Measurements from ENCODE around the gene SIAH1. TPM values are rescaled to one million over a fixed set of nuclear protein-coding genes. Genes with fewer than 3 reads are reported as not detected.
A peak's percentile ranks its signal among the peaks of the same experiment; 100 is the strongest.

Gene SIAH1
- total RNA-seq, 5 donors from 2014 or later (not counting 1 experiment from before 2014, with no cell fraction given), result 13.8 to 41.1 (median 15.0) TPM

GRCh38 chr16:48365025-48365600, 20.1 kb downstream of the SIAH1 start:
- Mint-ChIP-seq H3K27ac (peak overlapping the region; percentile 85 to 88), H3K9me3 (no peaks in the 10 kb centered on the region), H3K36me3 (peaks cover 3% of the 10 kb centered on the region), H3K4me3 (peak overlapping the region; percentile 80 to 93 (median 87)), H3K27me3 (no peaks in the 10 kb centered on the region), H3K4me1 (peaks cover 43 to 60% (median 47%) of the 10 kb centered on the region in 3 donors)
- POLR2A ChIA-PET, result interaction anchor here in 1 of 2 donors (1.6 kb wide), 1 partner anchor 248 kb away, joined by 11 read pairs; no protein-coding TSS in a partner anchor
- no peak for DNase-seq
- no peak overlapping the region for H3K27ac ChIP-seq (ENCODE audit: low read length)
- H3K4me1 ChIP-seq (ENCODE audit: control insufficient read depth in 1 of 2, extremely low read depth in 1 of 2, insufficient read depth in 2 of 2, low read length in 2 of 2), result peaks cover 15 to 17% of the 10 kb centered on the region in 2 experiments
- H3K36me3 ChIP-seq (ENCODE audit: control insufficient read depth in 2 of 2, extremely low read depth in 1 of 2, insufficient read depth in 1 of 2, low read length in 1 of 2), result peaks cover 0 to 5% of the 10 kb centered on the region in 2 donors
- H3K4me3 ChIP-seq (ENCODE audit: control insufficient read depth in 1 of 2, extremely low read depth in 1 of 2, low read length in 1 of 2), result peak overlapping the region in 1 of 2 donors; percentile 79
- ATAC-seq (replicated peaks in 1 of 4), result no peak
- H3K27me3 ChIP-seq (replicated peaks in 1 of 2; ENCODE audit: control insufficient read depth in 2 of 2, extremely low read depth in 1 of 2, insufficient read depth in 2 of 2, low read length in 1 of 2), result no peaks in the 10 kb centered on the region
- 96% methylated on average over 9 of the region's 15 CpGs for WGBS (ENCODE audit: insufficient coverage)
- CTCF ChIA-PET, result interaction anchor here (1.4 to 1.6 kb wide), 3 partner anchors 11 to 258 kb away, joined by 3 to 10 read pairs (median 5); no protein-coding TSS in a partner anchor
- no peaks in the 10 kb centered on the region for H3K9me3 ChIP-seq

GRCh38 chr16:48361540-48362144, 23.6 kb downstream of the SIAH1 start:
- H3K36me3 Mint-ChIP-seq, result peaks cover 6% of the 10 kb centered on the region
- POLR2A ChIA-PET, result no interaction called here
- H3K27ac ChIP-seq (ENCODE audit: low read length), result no peak overlapping the region
- 98% methylated on average over 10 of the region's 12 CpGs for WGBS (ENCODE audit: insufficient coverage)
- ATAC-seq (replicated peaks in 1 of 4), result no peak
- no peaks in the 10 kb centered on the region for H3K27me3 Mint-ChIP-seq
- no peaks in the 10 kb centered on the region for H3K27me3 ChIP-seq (replicated peaks in 1 of 2; ENCODE audit: control insufficient read depth in 2 of 2, extremely low read depth in 1 of 2, insufficient read depth in 2 of 2, low read length in 1 of 2)
- H3K9me3 ChIP-seq, result no peaks in the 10 kb centered on the region
- H3K27ac Mint-ChIP-seq, result no peak overlapping the region
- peaks cover 22 to 36% (median 27%) of the 10 kb centered on the region in 3 donors for H3K4me1 Mint-ChIP-seq
- peaks cover 5 to 9% of the 10 kb centered on the region in 2 experiments for H3K4me1 ChIP-seq (ENCODE audit: control insufficient read depth in 1 of 2, extremely low read depth in 1 of 2, insufficient read depth in 2 of 2, low read length in 2 of 2)
- H3K9me3 Mint-ChIP-seq, result no peaks in the 10 kb centered on the region
- no peak overlapping the region for H3K4me3 ChIP-seq (ENCODE audit: control insufficient read depth in 1 of 2, extremely low read depth in 1 of 2, low read length in 1 of 2)
- peaks cover 0 to 9% of the 10 kb centered on the region in 2 donors for H3K36me3 ChIP-seq (ENCODE audit: control insufficient read depth in 2 of 2, extremely low read depth in 1 of 2, insufficient read depth in 1 of 2, low read length in 1 of 2)
- CTCF ChIA-PET, result interaction anchor here (0.6 to 1.5 kb wide), 3 partner anchors 262 to 276 kb away, joined by 3 to 4 read pairs (median 4); no protein-coding TSS in a partner anchor
- no peak for DNase-seq
- no peak overlapping the region for H3K4me3 Mint-ChIP-seq

GRCh38 chr16:48361012-48361411, 24.2 kb downstream of the SIAH1 start:
- WGBS (ENCODE audit: insufficient coverage), result no CpG with 5 or more reads among the region's 3 CpGs
- Mint-ChIP-seq H3K4me1 (peaks cover 18 to 30% (median 21%) of the 10 kb centered on the region in 3 donors), H3K27me3 (no peaks in the 10 kb centered on the region), H3K4me3 (no peak overlapping the region), H3K27ac (no peak overlapping the region), H3K9me3 (no peaks in the 10 kb centered on the region), H3K36me3 (peaks cover 6% of the 10 kb centered on the region)
- no peak for DNase-seq
- H3K9me3 ChIP-seq, result no peaks in the 10 kb centered on the region
- ChIA-PET CTCF (interaction anchor here (0.6 to 1.5 kb wide), 6 partner anchors 9 to 277 kb away, joined by 3 to 4 read pairs (median 3); no protein-coding TSS in a partner anchor), POLR2A (no interaction called here)
- no peak for ATAC-seq (replicated peaks in 1 of 4)
- H3K4me1 ChIP-seq (ENCODE audit: control insufficient read depth in 1 of 2, extremely low read depth in 1 of 2, insufficient read depth in 2 of 2, low read length in 2 of 2), result peaks cover 2 to 6% of the 10 kb centered on the region in 2 experiments
- H3K27ac ChIP-seq (ENCODE audit: low read length), result no peak overlapping the region
- no peaks in the 10 kb centered on the region for H3K27me3 ChIP-seq (replicated peaks in 1 of 2; ENCODE audit: control insufficient read depth in 2 of 2, extremely low read depth in 1 of 2, insufficient read depth in 2 of 2, low read length in 1 of 2)
- H3K4me3 ChIP-seq (ENCODE audit: control insufficient read depth in 1 of 2, extremely low read depth in 1 of 2, low read length in 1 of 2), result no peak overlapping the region
- H3K36me3 ChIP-seq (ENCODE audit: control insufficient read depth in 2 of 2, extremely low read depth in 1 of 2, insufficient read depth in 1 of 2, low read length in 1 of 2), result peaks cover 0 to 9% of the 10 kb centered on the region in 2 donors

GRCh38 chr16:48359983-48360382, 25.2 kb downstream of the SIAH1 start:
- no CpG with 5 or more reads among the region's 2 CpGs for WGBS (ENCODE audit: insufficient coverage)
- DNase-seq (no peak), ATAC-seq (replicated peaks in 1 of 4) (no peak)
- Histone ChIP-seq H3K27ac (ENCODE audit: low read length) (no peak overlapping the region), H3K27me3 (replicated peaks in 1 of 2; ENCODE audit: control insufficient read depth in 2 of 2, extremely low read depth in 1 of 2, insufficient read depth in 2 of 2, low read length in 1 of 2) (no peaks in the 10 kb centered on the region), H3K9me3 (no peaks in the 10 kb centered on the region), H3K4me1 (ENCODE audit: control insufficient read depth in 1 of 2, extremely low read depth in 1 of 2, insufficient read depth in 2 of 2, low read length in 2 of 2) (no peaks in the 10 kb centered on the region), H3K36me3 (ENCODE audit: control insufficient read depth in 2 of 2, extremely low read depth in 1 of 2, insufficient read depth in 1 of 2, low read length in 1 of 2) (peaks cover 0 to 12% of the 10 kb centered on the region in 2 donors), H3K4me3 (ENCODE audit: control insufficient read depth in 1 of 2, extremely low read depth in 1 of 2, low read length in 1 of 2) (no peak overlapping the region)
- peaks cover 10 to 21% (median 13%) of the 10 kb centered on the region in 3 donors for H3K4me1 Mint-ChIP-seq
- ChIA-PET POLR2A (no interaction called here), CTCF (interaction anchor here (0.6 to 1.0 kb wide), 5 partner anchors 12 to 1754 kb away, joined by 3 to 4 read pairs (median 3); no protein-coding TSS in a partner anchor)
- H3K4me3 Mint-ChIP-seq, result no peak overlapping the region
- no peaks in the 10 kb centered on the region for H3K9me3 Mint-ChIP-seq
- H3K27ac Mint-ChIP-seq, result no peak overlapping the region
- H3K36me3 Mint-ChIP-seq, result peaks cover 6% of the 10 kb centered on the region
- H3K27me3 Mint-ChIP-seq, result no peaks in the 10 kb centered on the region

- WGBS (ENCODE audit: insufficient coverage), result no CpG with 5 or more reads among the region's 3 CpGs
- H3K27ac ChIP-seq (ENCODE audit: low read length), result no peak overlapping the region
- H3K27me3 Mint-ChIP-seq, result no peaks in the 10 kb centered on the region
- ChIA-PET CTCF (interaction anchor here (2.3 to 8.2 kb wide), 2 partner anchors 264 to 265 kb away, joined by 6 to 77 read pairs; no protein-coding TSS in a partner anchor), POLR2A (interaction anchor here in 1 of 2 donors (0.6 kb wide), 1 partner anchor 120 kb away, joined by 3 read pairs; no protein-coding TSS in a partner anchor)
- no peak overlapping the region for H3K4me3 ChIP-seq (ENCODE audit: control insufficient read depth in 1 of 2, extremely low read depth in 1 of 2, low read length in 1 of 2)
- H3K4me1 ChIP-seq (ENCODE audit: control insufficient read depth in 1 of 2, extremely low read depth in 1 of 2, insufficient read depth in 2 of 2, low read length in 2 of 2), result peaks cover 1 to 3% of the 10 kb centered on the region in 2 experiments
- ATAC-seq (replicated peaks in 1 of 4) (no peak), DNase-seq (no peak)
- H3K27ac Mint-ChIP-seq, result peak overlapping the region in 1 of 2 donors; percentile 48
- H3K4me1 Mint-ChIP-seq, result peaks cover 9 to 15% (median 12%) of the 10 kb centered on the region in 3 donors
- no peaks in the 10 kb centered on the region for H3K9me3 ChIP-seq
- H3K9me3 Mint-ChIP-seq, result no peaks in the 10 kb centered on the region
- H3K27me3 ChIP-seq (replicated peaks in 1 of 2; ENCODE audit: control insufficient read depth in 2 of 2, extremely low read depth in 1 of 2, insufficient read depth in 2 of 2, low read length in 1 of 2), result no peaks in the 10 kb centered on the region
- no peak overlapping the region for H3K4me3 Mint-ChIP-seq
- peaks cover 0 to 15% of the 10 kb centered on the region in 2 donors for H3K36me3 ChIP-seq (ENCODE audit: control insufficient read depth in 2 of 2, extremely low read depth in 1 of 2, insufficient read depth in 1 of 2, low read length in 1 of 2)
- H3K36me3 Mint-ChIP-seq, result peaks cover 10% of the 10 kb centered on the region
Observed at GRCh38 chr16:48358419-48358818, 26.8 kb downstream of the SIAH1 start.

- no peak for DNase-seq
- CTCF ChIA-PET, result interaction anchor here (0.6 to 8.2 kb wide), 11 partner anchors 9 to 1156 kb away, joined by 3 to 77 read pairs (median 4); no protein-coding TSS in a partner anchor
- no CpG with 5 or more reads among the region's 4 CpGs for WGBS (ENCODE audit: insufficient coverage)
- POLR2A ChIA-PET, result interaction anchor here in 1 of 2 donors (0.7 kb wide), 1 partner anchor 37 kb away, joined by 4 read pairs; no protein-coding TSS in a partner anchor
- no peaks in the 10 kb centered on the region for H3K27me3 ChIP-seq (replicated peaks in 1 of 2; ENCODE audit: control insufficient read depth in 2 of 2, extremely low read depth in 1 of 2, insufficient read depth in 2 of 2, low read length in 1 of 2)
- Mint-ChIP-seq H3K27ac (peak overlapping the region; percentile 58 to 69), H3K4me1 (peaks cover 7 to 13% (median 10%) of the 10 kb centered on the region in 3 donors), H3K36me3 (peaks cover 8% of the 10 kb centered on the region), H3K4me3 (no peak overlapping the region), H3K27me3 (no peaks in the 10 kb centered on the region), H3K9me3 (no peaks in the 10 kb centered on the region)
- ATAC-seq (replicated peaks in 1 of 4), result no peak
- peaks cover 0 to 18% of the 10 kb centered on the region in 2 donors for H3K36me3 ChIP-seq (ENCODE audit: control insufficient read depth in 2 of 2, extremely low read depth in 1 of 2, insufficient read depth in 1 of 2, low read length in 1 of 2)
- no peak overlapping the region for H3K4me3 ChIP-seq (ENCODE audit: control insufficient read depth in 1 of 2, extremely low read depth in 1 of 2, low read length in 1 of 2)
- H3K9me3 ChIP-seq, result no peaks in the 10 kb centered on the region
- peaks cover 2 to 3% of the 10 kb centered on the region in 2 experiments for H3K4me1 ChIP-seq (ENCODE audit: control insufficient read depth in 1 of 2, extremely low read depth in 1 of 2, insufficient read depth in 2 of 2, low read length in 2 of 2)
- H3K27ac ChIP-seq (ENCODE audit: low read length), result no peak overlapping the region
Observed at GRCh38 chr16:48356633-48357376, 28.4 kb downstream of the SIAH1 start.

All from T-cell (primary cell).